BJ (cell line): ENCODE results near the gene GRK2. TPM values are rescaled to one million over a fixed set of nuclear protein-coding genes. Genes with fewer than 3 reads are reported as not detected.

ENCODE experiments used
- CTCF ChIA-PET: fragments of 350-600 bp; formaldehyde crosslinking; extraction: SDS; loops from one replicate; lab custom pipeline; 2021; ENCODE audit warnings: antibody characterized with exemption, inconsistent platforms; lab: Yijun Ruan, JAX
- POLR2A ChIA-PET: fragments of 300-600 bp; sonication (Branson Sonifier 250); formaldehyde crosslinking; extraction: SDS; loops from one replicate; lab custom pipeline; 2021; ENCODE audit warnings: antibody characterized with exemption; lab: Charles Lee
- DNase-seq: peaks from one replicate; pipeline ENCODE4 v3.0.0-alpha.2; 2011; ENCODE audit warnings: low read depth
- H3K27me3 ChIP-seq: 2 replicates; pipeline ENCODE4 v1.6.0; 2011; ENCODE audit warnings: low read length; ENCODE audit not compliant: control insufficient read depth, insufficient read depth
- H3K36me3 ChIP-seq: 2 replicates; pipeline ENCODE4 v1.5.1; 2011; ENCODE audit warnings: low read length; ENCODE audit not compliant: control insufficient read depth, insufficient read depth
- H3K4me3 ChIP-seq: 2 replicates; pipeline ENCODE4 v1.5.1; 2011; ENCODE audit warnings: low read depth, mild to moderate bottlenecking, control low read depth, low read length
- polyA plus RNA-seq: library from polyadenylated mRNA; depleted of rRNA; stranded (reverse); fragments of >200 nt; gene quantifications from 2 replicates; pipeline ENCODE4 v1.2.3, GENCODE V29; 2011
- TF ChIP-seq, protein P1 (sequence below): IDR thresholded peaks from 2 replicates; pipeline ENCODE4 v1.5.1; 2011; ENCODE audit warnings: low read depth, mild to moderate bottlenecking, control low read depth, inconsistent platforms, low read length, moderate library complexity; ENCODE audit not compliant: insufficient read depth

The GRK2 gene
- polyA plus RNA-seq, 1 experiment, result 31.2 TPM

DNA sequence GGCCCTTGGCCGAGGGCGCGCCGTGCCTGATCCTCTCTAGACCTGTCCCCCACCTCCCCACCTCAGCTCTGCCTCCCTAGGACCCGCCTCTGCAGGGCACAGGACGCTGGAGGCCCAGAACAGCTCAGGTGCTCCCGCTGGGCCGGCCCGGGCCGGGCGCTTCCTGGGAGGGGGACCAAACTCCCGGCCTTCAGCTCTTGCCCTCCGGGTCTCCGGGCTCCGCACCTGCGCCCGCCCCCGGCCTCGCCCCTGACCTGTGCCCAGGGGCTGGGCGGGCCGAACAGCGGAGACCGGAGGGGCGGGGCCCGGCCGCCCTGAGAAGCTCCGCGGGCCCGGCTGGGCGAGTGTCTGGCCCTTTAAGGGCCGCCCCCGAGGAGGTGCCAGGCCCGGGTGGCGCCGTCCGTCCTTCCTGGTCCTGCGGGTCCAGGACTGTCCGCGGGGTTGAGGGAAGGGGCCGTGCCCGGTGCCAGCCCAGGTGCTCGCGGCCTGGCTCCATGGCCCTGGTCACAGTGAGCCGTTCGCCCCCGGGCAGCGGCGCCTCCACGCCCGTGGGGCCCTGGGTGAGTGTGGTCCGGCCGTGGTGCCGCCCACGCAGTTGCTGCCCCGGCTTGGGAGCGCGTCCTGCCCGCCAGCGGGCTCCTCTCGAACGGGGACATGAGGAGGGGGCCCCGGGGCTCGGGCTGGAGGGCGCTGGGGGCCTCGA is 37.0 kb downstream of the GRK2 start, which contains the start of gene SSH3:
SSH3 (plus strand) TSS at position 399 of the 703 bp plus-strand sequence; CDS start at position 495, 96 bp downstream.
- Histone ChIP-seq H3K27me3 (no peaks in the 10 kb centered on the region), H3K36me3 (peaks cover 34% of the 10 kb centered on the region), H3K4me3 (peak within 1 kb of the TSS; percentile 72)
- DNase-seq, result no peak
- CTCF ChIA-PET, result interaction anchor here (0.7 to 2.3 kb wide), 10 partner anchors 14 to 222 kb away, joined by 3 to 9 read pairs (median 4); partner anchors contain the start of gene ANKRD13D
- TF ChIP-seq, protein P1, sequence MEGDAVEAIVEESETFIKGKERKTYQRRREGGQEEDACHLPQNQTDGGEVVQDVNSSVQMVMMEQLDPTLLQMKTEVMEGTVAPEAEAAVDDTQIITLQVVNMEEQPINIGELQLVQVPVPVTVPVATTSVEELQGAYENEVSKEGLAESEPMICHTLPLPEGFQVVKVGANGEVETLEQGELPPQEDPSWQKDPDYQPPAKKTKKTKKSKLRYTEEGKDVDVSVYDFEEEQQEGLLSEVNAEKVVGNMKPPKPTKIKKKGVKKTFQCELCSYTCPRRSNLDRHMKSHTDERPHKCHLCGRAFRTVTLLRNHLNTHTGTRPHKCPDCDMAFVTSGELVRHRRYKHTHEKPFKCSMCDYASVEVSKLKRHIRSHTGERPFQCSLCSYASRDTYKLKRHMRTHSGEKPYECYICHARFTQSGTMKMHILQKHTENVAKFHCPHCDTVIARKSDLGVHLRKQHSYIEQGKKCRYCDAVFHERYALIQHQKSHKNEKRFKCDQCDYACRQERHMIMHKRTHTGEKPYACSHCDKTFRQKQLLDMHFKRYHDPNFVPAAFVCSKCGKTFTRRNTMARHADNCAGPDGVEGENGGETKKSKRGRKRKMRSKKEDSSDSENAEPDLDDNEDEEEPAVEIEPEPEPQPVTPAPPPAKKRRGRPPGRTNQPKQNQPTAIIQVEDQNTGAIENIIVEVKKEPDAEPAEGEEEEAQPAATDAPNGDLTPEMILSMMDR, result no peak
- POLR2A ChIA-PET, result interaction anchor here (0.7 to 1.4 kb wide), 2 partner anchors 14 kb away, joined by 3 to 4 read pairs; partner anchors contain the start of gene ANKRD13D

DNA sequence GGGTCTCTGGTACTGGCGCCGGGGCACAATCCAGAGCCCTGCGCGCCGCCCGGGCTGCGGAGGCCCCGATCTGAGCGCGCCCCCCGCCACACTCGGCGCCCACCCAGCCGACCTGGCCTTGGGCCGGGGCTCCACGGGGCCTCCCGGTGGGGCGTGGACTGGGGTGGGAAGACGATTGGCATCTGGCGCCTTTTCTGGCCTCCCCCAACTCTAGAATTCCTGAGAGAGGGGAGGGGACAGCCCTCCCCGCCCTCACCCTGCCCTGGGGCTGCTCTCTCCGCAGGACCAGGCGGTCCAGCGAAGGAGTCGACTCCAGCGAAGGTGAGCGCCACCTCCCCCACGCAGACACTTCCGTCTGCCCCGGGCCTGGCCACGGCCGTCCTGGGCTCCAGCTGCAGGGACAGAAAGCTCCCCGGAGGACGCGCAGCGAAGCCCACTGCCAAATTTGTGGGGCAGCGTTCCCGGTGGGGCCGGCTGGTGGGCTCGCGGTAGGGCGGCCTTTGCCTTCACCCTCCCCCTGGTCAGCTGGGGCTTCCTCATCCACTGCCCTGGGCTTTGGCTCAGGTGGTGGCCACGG is 37.6 kb downstream of the GRK2 start:
- no peak for DNase-seq
- no peaks in the 10 kb centered on the region for H3K27me3 ChIP-seq
- ChIA-PET POLR2A (interaction anchor here (0.7 to 1.4 kb wide), 2 partner anchors 13 to 15 kb away, joined by 3 to 4 read pairs; partner anchors contain the start of gene ANKRD13D), CTCF (interaction anchor here (0.8 to 2.3 kb wide), 10 partner anchors 14 to 223 kb away, joined by 3 to 9 read pairs (median 3); partner anchors contain the start of gene ANKRD13D)
- peak overlapping the region; percentile 72 for H3K4me3 ChIP-seq
- H3K36me3 ChIP-seq, result peaks cover 33% of the 10 kb centered on the region
- TF ChIP-seq, protein P1, result no peak

DNA sequence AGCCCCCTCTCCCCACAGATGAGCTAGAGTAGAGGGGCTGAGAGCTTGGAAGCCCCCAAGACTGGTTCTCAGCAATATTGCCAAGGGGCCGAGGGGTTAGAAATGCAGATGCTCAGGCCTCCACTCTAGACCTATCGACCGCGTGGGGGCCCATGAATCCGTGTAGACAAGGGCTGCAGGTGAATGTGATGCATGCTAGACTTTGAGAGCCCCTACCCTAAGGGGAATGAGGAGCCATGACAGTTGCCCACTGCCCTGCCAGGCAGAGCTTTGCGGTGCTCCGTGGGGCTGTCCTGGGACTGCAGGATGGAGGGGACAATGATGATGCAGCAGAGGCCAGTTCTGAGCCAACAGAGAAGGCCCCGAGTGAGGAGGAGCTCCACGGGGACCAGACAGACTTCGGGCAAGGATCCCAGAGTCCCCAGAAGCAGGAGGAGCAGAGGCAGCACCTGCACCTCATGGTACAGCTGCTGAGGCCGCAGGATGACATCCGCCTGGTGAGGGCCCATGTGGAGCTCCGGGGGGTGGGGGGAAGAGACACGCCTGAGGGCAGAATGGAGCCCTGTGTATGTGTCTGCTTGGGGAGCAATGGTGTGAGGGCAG is 38.3 kb downstream of the GRK2 start:
- CTCF ChIA-PET, result interaction anchor here (0.6 to 1.6 kb wide), 5 partner anchors 16 to 58 kb away, joined by 3 to 4 read pairs (median 3); no protein-coding TSS in a partner anchor
- TF ChIP-seq, protein P1, result no peak
- no peaks in the 10 kb centered on the region for H3K27me3 ChIP-seq
- peak overlapping the region; percentile 72 for H3K4me3 ChIP-seq
- DNase-seq, result no peak
- POLR2A ChIA-PET, result no interaction called here
- peaks cover 33% of the 10 kb centered on the region for H3K36me3 ChIP-seq

DNA sequence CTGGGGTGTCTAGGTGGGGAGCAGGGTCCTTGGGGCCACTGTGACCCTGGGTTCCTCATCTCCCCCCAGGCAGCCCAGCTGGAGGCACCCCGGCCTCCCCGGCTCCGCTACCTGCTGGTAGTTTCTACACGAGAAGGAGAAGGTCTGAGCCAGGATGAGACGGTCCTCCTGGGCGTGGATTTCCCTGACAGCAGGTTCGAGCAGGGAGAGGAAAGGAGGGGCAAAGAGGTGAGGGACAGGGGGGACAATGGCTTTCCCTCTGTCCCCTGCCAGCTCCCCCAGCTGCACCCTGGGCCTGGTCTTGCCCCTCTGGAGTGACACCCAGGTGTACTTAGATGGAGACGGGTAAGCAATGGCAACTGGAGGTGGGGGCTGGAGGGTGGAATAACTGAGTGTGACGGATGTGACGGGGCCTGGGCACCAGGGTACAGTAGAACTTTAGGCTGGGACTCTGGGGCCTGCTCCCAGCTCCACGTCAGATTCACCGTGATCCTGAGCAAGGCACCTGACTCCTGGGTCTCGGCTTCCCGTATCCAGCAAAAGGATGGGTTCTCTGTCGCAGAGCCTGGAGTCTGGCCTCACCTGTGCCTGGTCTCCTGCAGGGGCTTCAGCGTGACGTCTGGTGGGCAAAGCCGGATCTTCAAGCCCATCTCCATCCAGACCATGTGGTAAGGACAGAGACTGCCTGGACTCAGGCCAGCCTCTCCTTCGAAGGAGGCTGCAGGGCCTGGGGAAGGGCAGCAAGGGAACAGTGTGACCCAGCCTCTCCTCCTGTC is 40.7 kb downstream of the GRK2 start:
- Histone ChIP-seq H3K4me3 (no peak overlapping the region), H3K27me3 (no peaks in the 10 kb centered on the region), H3K36me3 (peaks cover 20% of the 10 kb centered on the region)
- CTCF ChIA-PET, result interaction anchor here (1.0 to 2.6 kb wide), 2 partner anchors 11 to 225 kb away, joined by 3 to 17 read pairs; no protein-coding TSS in a partner anchor
- TF ChIP-seq, protein P1, result no peak
- POLR2A ChIA-PET, result interaction anchor here (0.7 kb wide), 1 partner anchor 18 kb away, joined by 4 read pairs; no protein-coding TSS in a partner anchor
- no peak for DNase-seq
